Mucosa of descending colon (tissue), 3 donors: ENCODE results near the gene SUMO1. TPM values are rescaled to one million over a fixed set of nuclear protein-coding genes. Genes with fewer than 3 reads are reported as not detected.

ENCODE experiments used
- ATAC-seq: fragments of 200-7000 bp; cut with Tn5 transposase; one replicate; pipeline ENCODE4 v1.9.1; 2020; ENCODE audit warnings: mild to moderate bottlenecking, moderate library complexity
- DNase-seq, 3 donors: peaks; one replicate each; pipeline ENCODE4 v3.0.0-alpha.2; 2020
- H3K36me3 ChIP-seq: fragments of 200-600 bp; one replicate; pipeline ENCODE4 v1.8.0; 2021; ENCODE audit warnings: low read depth, mild to moderate bottlenecking
- H3K4me1 ChIP-seq: fragments of 200-600 bp; one replicate; pipeline ENCODE4 v1.8.0; 2021; ENCODE audit warnings: low read depth, mild to moderate bottlenecking
- H3K4me3 ChIP-seq: fragments of 200-600 bp; one replicate; pipeline ENCODE4 v1.8.0; 2021; ENCODE audit warnings: mild to moderate bottlenecking
- H3K9me3 ChIP-seq: fragments of 200-600 bp; one replicate; pipeline ENCODE4 v1.8.0; 2021; ENCODE audit warnings: mild to moderate bottlenecking
- CTCF ChIP-seq: fragments of 200-600 bp; IDR thresholded peaks from one replicate; pipeline ENCODE4 v1.8.0; 2022; ENCODE audit warnings: antibody characterized with exemption, mild to moderate bottlenecking
- intact Hi-C, 2 donors: fragments of 100-400 bp; cut with DNase I in 1 of 2; cut with micrococcal nuclease in 1 of 2; formaldehyde crosslinking; loops; one replicate each; pipeline versions ENCODE4 v1.11.0 to v1.11.1; 2022; cut with DNase I, micrococcal nuclease
- total RNA-seq, 3 donors: library from RNA; stranded (reverse); fragmentation: NEBNext Ultra II Directional in 2 of 3; extraction: Animal tissue kit (Norgen Biotek cat#: 25700) in 2 of 3; gene quantifications; one replicate each; pipeline versions ENCODE4 v1.2.1 to v1.2.4, GENCODE V29; 2021 to 2023
- donor health status: DM: no; HTN: no; CAD: no; lungs with moderate emphysema.
- donor health status: DM: no; HTN: no; CAD: no.
- donor health status: DM: no; HTN: yes; CAD: no.

The SUMO1 gene
- total RNA-seq, 3 donors from 2014 or later, result 75.5 to 81.4 (median 77.6) TPM

- TF ChIP-seq CTCF, result no peak
- intact Hi-C loops, result no loop called here
- H3K36me3 ChIP-seq, result no peaks in the 10 kb centered on the region
- ATAC-seq (no peak), DNase-seq (no peak)
- H3K4me1 ChIP-seq, result no peaks in the 10 kb centered on the region
- no peak overlapping the region for H3K4me3 ChIP-seq
- H3K9me3 ChIP-seq, result no peaks in the 10 kb centered on the region
Measured at GRCh38 chr2:202194418-202194817, 44.0 kb downstream of the SUMO1 start.

- Histone ChIP-seq H3K4me1 (no peaks in the 10 kb centered on the region), H3K9me3 (no peaks in the 10 kb centered on the region), H3K36me3 (no peaks in the 10 kb centered on the region), H3K4me3 (no peak overlapping the region)
- no peak for ATAC-seq
- intact Hi-C loops, result no loop called here
- no peak for DNase-seq
- no peak for TF ChIP-seq CTCF
Measured at GRCh38 chr2:202193881-202194353, 44.5 kb downstream of the SUMO1 start.

- no peak for TF ChIP-seq CTCF
- intact Hi-C loops, result no loop called here
- H3K36me3 ChIP-seq, result no peaks in the 10 kb centered on the region
- ATAC-seq (no peak), DNase-seq (no peak)
- no peaks in the 10 kb centered on the region for H3K9me3 ChIP-seq
- H3K4me3 ChIP-seq, result no peak overlapping the region
- no peaks in the 10 kb centered on the region for H3K4me1 ChIP-seq
Measured at GRCh38 chr2:202193305-202193704, 45.1 kb downstream of the SUMO1 start.

- no peak for TF ChIP-seq CTCF
- ATAC-seq, result peak; percentile 89
- no peaks in the 10 kb centered on the region for H3K9me3 ChIP-seq
- DNase-seq, result no peak
- no peaks in the 10 kb centered on the region for H3K36me3 ChIP-seq
- peaks cover 6% of the 10 kb centered on the region for H3K4me1 ChIP-seq
- intact Hi-C loops, result loop anchor here in 1 of 2 donors (10.0 kb wide), 1 partner anchor 393 kb away; no protein-coding TSS in a partner anchor
- H3K4me3 ChIP-seq, result no peak overlapping the region
Measured at GRCh38 chr2:202187570-202187969, 50.8 kb downstream of the SUMO1 start.

GRCh38 chr2:202186641-202187202 lies 51.7 kb downstream of the SUMO1 start:
- ATAC-seq (peak; percentile 19), DNase-seq (no peak)
- intact Hi-C loops, result loop anchor here in 1 of 2 donors (10.0 kb wide), 1 partner anchor 392 kb away; no protein-coding TSS in a partner anchor
- Histone ChIP-seq H3K36me3 (no peaks in the 10 kb centered on the region), H3K4me3 (no peak overlapping the region), H3K9me3 (no peaks in the 10 kb centered on the region), H3K4me1 (peaks cover 6% of the 10 kb centered on the region)
- TF ChIP-seq CTCF, result no peak

GRCh38 chr2:202185156-202185555 lies 53.2 kb downstream of the SUMO1 start:
- Histone ChIP-seq H3K4me3 (no peak overlapping the region), H3K36me3 (no peaks in the 10 kb centered on the region), H3K9me3 (no peaks in the 10 kb centered on the region), H3K4me1 (peaks cover 6% of the 10 kb centered on the region)
- intact Hi-C loops, result loop anchor here in 1 of 2 donors (10.0 kb wide), 1 partner anchor 390 kb away; no protein-coding TSS in a partner anchor
- ATAC-seq (no peak), DNase-seq (no peak)
- TF ChIP-seq CTCF, result no peak
